Vagina (tissue), 2 donors: ENCODE measurements around the gene NCAPD2. TPM values are rescaled to one million over a fixed set of nuclear protein-coding genes. Genes with fewer than 3 reads are reported as not detected.
A peak's percentile ranks its signal among the peaks of the same experiment; 100 is the strongest.

Experiments used
- DNase-seq, 2 donors: peaks; one replicate each; pipeline ENCODE4 v3.0.0-alpha.2; 2017; ENCODE audit errors: extremely low spot score in 2 of 2
- H3K27ac ChIP-seq: fragments of 200-600 bp; sonication (generic); one replicate; pipeline ENCODE4 v1.5.1; 2019
- H3K27me3 ChIP-seq: fragments of 200-600 bp; sonication (generic); one replicate; pipeline ENCODE4 v1.5.1; 2019
- H3K36me3 ChIP-seq, 2 donors: fragments of 200-600 bp; sonication (generic); one replicate each; pipeline ENCODE4 v1.5.1; 2017 to 2019
- H3K4me1 ChIP-seq: fragments of 200-600 bp; sonication (generic); one replicate; pipeline ENCODE4 v1.5.1; 2019
- H3K4me3 ChIP-seq, 2 donors: fragments of 200-600 bp; sonication (generic); 1 replicate in 1 of 2; 2 replicates in 1 of 2; pipeline ENCODE4 v1.5.1; 2016 to 2019
- H3K9me3 ChIP-seq: fragments of 200-600 bp; sonication (generic); one replicate; pipeline ENCODE4 v1.5.1; 2019
- POLR2A ChIP-seq, 2 donors: fragments of 450-650 bp; IDR thresholded peaks; one replicate each; pipeline ENCODE4 v1.6.1; 2017; ENCODE audit warnings: antibody characterized with exemption in 2 of 2, mild to moderate bottlenecking in 2 of 2, moderate library complexity in 2 of 2
- POLR2AphosphoS5 ChIP-seq, 2 donors: sonication (generic); formaldehyde crosslinking; IDR thresholded peaks; one replicate each; pipeline ENCODE4 v1.9.0; 2017; ENCODE audit warnings: antibody characterized with exemption in 2 of 2, mild to moderate bottlenecking in 2 of 2, low read depth in 1 of 2; ENCODE audit not compliant: insufficient read depth in 1 of 2
- intact Hi-C: fragments of 100-400 bp; cut with DNase I; formaldehyde crosslinking; loops from one replicate; pipeline ENCODE4 v1.15.1; 2023
- total RNA-seq: library from RNA; depleted of rRNA; stranded (reverse); fragments of >200 nt; gene quantifications from one replicate; pipeline ENCODE4 v1.2.3, GENCODE V29; 2016
- TF ChIP-seq, protein P1 (sequence below), 3 experiments: fragments of 450-650 bp in 2 of 3; fragments of 200-600 bp in 1 of 3; sonication (generic) in 1 of 3; IDR thresholded peaks; one replicate each; pipeline ENCODE4 v1.5.1; 2017 to 2019; ENCODE audit warnings: antibody characterized with exemption in 3 of 3, mild to moderate bottlenecking in 2 of 3, moderate library complexity in 2 of 3

The NCAPD2 gene
- total RNA-seq, 1 donor from 2014 or later, result 25.5 TPM

GRCh38 chr12:6457220-6457945, 36.5 kb upstream of the NCAPD2 start:
- TF ChIP-seq POLR2A (IDR thresholded peaks at IDR 0.05), result no peak
- TF ChIP-seq, protein P1, sequence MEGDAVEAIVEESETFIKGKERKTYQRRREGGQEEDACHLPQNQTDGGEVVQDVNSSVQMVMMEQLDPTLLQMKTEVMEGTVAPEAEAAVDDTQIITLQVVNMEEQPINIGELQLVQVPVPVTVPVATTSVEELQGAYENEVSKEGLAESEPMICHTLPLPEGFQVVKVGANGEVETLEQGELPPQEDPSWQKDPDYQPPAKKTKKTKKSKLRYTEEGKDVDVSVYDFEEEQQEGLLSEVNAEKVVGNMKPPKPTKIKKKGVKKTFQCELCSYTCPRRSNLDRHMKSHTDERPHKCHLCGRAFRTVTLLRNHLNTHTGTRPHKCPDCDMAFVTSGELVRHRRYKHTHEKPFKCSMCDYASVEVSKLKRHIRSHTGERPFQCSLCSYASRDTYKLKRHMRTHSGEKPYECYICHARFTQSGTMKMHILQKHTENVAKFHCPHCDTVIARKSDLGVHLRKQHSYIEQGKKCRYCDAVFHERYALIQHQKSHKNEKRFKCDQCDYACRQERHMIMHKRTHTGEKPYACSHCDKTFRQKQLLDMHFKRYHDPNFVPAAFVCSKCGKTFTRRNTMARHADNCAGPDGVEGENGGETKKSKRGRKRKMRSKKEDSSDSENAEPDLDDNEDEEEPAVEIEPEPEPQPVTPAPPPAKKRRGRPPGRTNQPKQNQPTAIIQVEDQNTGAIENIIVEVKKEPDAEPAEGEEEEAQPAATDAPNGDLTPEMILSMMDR (IDR thresholded peaks at IDR 0.05), result no peak
- TF ChIP-seq POLR2AphosphoS5 (IDR thresholded peaks at IDR 0.05; ENCODE audit: insufficient read depth in 1 of 2, low read depth in 1 of 2), result no peak
- intact Hi-C loops, result no loop called here
- H3K4me3 ChIP-seq, result no peak overlapping the region
- H3K27ac ChIP-seq, result no peak overlapping the region
- no peak for DNase-seq
- no peaks in the 10 kb centered on the region for H3K27me3 ChIP-seq
- peaks cover 0 to 71% of the 10 kb centered on the region in 2 donors for H3K36me3 ChIP-seq
- peaks cover 24% of the 10 kb centered on the region for H3K4me1 ChIP-seq
- H3K9me3 ChIP-seq, result no peaks in the 10 kb centered on the region

DNA sequence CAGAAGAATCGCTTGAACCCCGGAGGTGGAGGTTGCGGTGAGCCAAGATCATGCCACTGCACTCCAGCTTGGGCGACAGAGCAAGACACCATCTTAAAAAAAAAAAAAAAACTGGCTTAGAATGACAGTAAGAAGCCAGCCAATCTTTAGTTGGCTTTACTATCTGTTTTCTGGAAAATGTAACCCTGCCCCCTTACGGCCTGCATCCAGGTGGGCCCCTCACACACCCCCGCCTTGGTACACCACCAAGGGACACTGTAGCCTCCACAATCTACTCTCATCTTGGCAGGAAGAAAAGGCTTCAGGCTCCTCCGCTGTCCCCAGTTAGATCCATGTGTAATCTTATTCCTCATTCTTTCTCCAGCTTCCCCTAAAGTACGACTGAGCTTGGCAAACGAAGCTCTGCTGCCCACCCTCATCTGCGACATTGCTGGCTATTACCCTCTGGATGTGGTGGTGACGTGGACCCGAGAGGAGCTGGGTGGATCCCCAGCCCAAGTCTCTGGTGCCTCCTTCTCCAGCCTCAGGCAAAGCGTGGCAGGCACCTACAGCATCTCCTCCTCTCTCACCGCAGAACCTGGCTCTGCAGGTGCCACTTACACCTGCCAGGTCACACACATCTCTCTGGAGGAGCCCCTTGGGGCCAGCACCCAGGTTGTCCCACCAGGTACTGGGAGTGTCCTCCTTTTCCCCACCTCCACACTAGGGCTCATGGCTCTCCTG, 35.5 kb upstream of the NCAPD2 start:
- Histone ChIP-seq H3K4me3 (no peak overlapping the region), H3K27ac (no peak overlapping the region), H3K36me3 (peaks cover 0 to 82% of the 10 kb centered on the region in 2 donors), H3K27me3 (no peaks in the 10 kb centered on the region), H3K9me3 (no peaks in the 10 kb centered on the region), H3K4me1 (peaks cover 15% of the 10 kb centered on the region)
- DNase-seq, result no peak
- TF ChIP-seq POLR2AphosphoS5 (IDR thresholded peaks at IDR 0.05; ENCODE audit: insufficient read depth in 1 of 2, low read depth in 1 of 2), result no peak
- intact Hi-C loops, result no loop called here

GRCh38 chr12:6459004-6459337, 34.9 kb upstream of the NCAPD2 start:
- intact Hi-C loops, result no loop called here
- H3K9me3 ChIP-seq, result no peaks in the 10 kb centered on the region
- peaks cover 0 to 81% of the 10 kb centered on the region in 2 donors for H3K36me3 ChIP-seq
- no peak overlapping the region for H3K27ac ChIP-seq
- DNase-seq, result no peak
- H3K4me3 ChIP-seq, result no peak overlapping the region
- H3K4me1 ChIP-seq, result peaks cover 18% of the 10 kb centered on the region
- no peak for TF ChIP-seq POLR2AphosphoS5 (IDR thresholded peaks at IDR 0.05; ENCODE audit: insufficient read depth in 1 of 2, low read depth in 1 of 2)
- no peak for TF ChIP-seq POLR2A (IDR thresholded peaks at IDR 0.05)
- TF ChIP-seq, protein P1 (IDR thresholded peaks at IDR 0.05), result no peak
- no peaks in the 10 kb centered on the region for H3K27me3 ChIP-seq

GRCh38 chr12:6460751-6461371, 33.0 kb upstream of the NCAPD2 start:
- Histone ChIP-seq H3K27me3 (no peaks in the 10 kb centered on the region), H3K27ac (no peak overlapping the region), H3K36me3 (peaks cover 0 to 81% of the 10 kb centered on the region in 2 donors), H3K9me3 (no peaks in the 10 kb centered on the region), H3K4me1 (peaks cover 19% of the 10 kb centered on the region), H3K4me3 (no peak overlapping the region)
- DNase-seq, result no peak
- intact Hi-C loops, result loop anchor here (5.0 kb wide), 2 partner anchors 34 to 129 kb away; no protein-coding TSS in a partner anchor
- TF ChIP-seq, protein P1 (IDR thresholded peaks at IDR 0.05), result no peak
- no peak for TF ChIP-seq POLR2AphosphoS5 (IDR thresholded peaks at IDR 0.05; ENCODE audit: insufficient read depth in 1 of 2, low read depth in 1 of 2)
- TF ChIP-seq POLR2A (IDR thresholded peaks at IDR 0.05), result no peak

GRCh38 chr12:6461401-6462233, 32.3 kb upstream of the NCAPD2 start:
- no peak for DNase-seq
- Histone ChIP-seq H3K27ac (no peak overlapping the region), H3K36me3 (peaks cover 0 to 82% of the 10 kb centered on the region in 2 donors), H3K27me3 (no peaks in the 10 kb centered on the region), H3K4me3 (no peak overlapping the region), H3K9me3 (no peaks in the 10 kb centered on the region), H3K4me1 (peaks cover 19% of the 10 kb centered on the region)
- intact Hi-C loops, result loop anchor here (5.0 kb wide), 2 partner anchors 34 to 129 kb away; no protein-coding TSS in a partner anchor
- TF ChIP-seq POLR2AphosphoS5 (IDR thresholded peaks at IDR 0.05; ENCODE audit: insufficient read depth in 1 of 2, low read depth in 1 of 2), result peak in 1 of 2 donors; percentile 26
- TF ChIP-seq, protein P1 (IDR thresholded peaks at IDR 0.05), result no peak
